Activated T-helper 9 cell treated with anti-CD3 and anti-CD28 coated beads, Interleukin-2, amount 50 U/mL, for 16 hours (primary cell): Measurements from ENCODE around the gene MPG.
"Not testable (repeated sequence)": the region's sequence is repeated elsewhere in the genome, so short reads cannot be mapped to it uniquely, and the experiment has no call there.

Experiments
- DNase-seq: peaks from one replicate; pipeline ENCODE4 v3.0.0-alpha.2; 2020; ENCODE audit warnings: low read depth

Gene MPG

DNA sequence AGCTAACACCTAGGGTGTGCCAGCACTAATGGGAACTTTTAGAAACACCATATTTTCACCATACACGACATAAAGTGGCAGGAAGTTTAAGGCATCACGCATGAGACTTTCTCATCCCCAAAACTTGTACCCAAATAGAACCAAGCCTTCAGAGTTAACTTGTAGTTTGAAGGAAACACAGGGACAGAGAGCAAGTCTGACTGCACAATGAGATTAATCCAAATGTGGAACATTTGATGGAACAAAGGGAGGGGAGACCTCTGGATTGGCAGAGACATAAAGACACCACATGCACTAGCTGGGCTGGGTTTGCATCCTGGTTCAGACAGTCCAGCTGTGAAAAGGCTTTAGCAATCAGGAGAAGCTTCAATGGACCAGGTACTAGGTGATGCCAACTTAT is 36.3 kb downstream of the MPG start:
- DNase-seq = no peak

DNA sequence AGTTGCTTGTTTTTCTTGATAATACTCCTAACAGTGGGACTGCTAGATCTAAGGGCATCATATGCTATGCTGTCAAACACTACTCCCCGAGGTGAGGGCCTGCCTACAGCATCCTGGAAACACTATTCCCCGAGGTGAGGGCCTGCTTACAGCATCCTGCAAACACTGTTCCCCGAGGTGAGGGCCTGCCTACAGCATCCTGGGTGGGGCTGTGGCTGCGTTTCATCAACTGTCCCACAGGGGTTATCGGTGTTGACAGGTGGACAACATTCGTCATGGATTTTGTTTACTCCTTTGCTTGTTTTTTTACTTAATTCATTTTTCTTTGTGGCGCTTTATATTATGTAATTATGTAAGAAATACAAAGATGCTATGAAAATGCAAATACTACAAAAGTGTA is 38.0 kb downstream of the MPG start:
- no peak for DNase-seq

DNA sequence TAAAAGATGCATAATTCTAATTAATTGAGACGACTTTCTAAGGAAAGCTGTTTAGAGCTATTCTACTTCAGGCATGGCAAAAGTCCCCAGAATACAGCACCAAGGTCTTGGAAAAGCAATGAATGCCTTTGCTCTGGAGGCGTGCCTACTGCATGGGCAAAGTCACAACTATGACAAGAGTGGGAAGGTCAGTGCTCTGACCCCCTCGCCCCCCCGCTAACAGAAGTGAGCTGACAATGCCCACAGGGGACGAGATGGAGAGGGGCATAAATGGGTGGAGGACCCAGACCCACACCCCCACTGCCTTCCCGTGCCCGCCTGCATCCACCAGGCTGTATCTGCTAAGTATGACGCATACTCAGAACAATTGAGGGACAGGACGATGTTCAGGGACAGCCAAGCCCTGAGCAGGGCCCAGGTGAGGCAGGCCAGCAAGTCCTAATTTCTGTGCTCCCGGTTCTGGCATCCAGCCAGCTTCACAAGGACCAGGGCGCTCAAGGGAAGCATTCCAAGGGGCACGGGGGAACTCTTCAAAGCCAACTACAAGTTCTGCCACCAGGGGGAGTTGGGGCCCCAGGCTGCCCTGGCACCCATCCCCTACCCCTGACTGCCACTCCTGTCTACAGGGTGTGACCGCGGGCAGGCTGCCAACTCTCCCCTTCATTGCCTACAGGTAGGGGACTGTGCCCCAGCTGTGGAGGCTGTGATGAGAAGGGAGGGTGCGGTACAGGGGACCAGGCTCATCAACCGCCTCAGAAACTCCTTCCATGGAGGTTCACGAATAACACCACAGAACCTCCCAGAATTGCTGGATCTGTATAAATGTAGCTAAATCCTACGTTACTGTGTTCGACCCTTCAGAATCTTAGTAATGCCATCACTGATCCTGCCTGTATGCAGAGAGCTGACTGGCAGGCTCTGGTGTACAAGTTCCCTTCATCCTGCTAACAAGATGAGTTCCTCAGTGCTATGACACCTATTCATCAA is 39.6 kb downstream of the MPG start:
- peak; percentile 34 for DNase-seq

DNA sequence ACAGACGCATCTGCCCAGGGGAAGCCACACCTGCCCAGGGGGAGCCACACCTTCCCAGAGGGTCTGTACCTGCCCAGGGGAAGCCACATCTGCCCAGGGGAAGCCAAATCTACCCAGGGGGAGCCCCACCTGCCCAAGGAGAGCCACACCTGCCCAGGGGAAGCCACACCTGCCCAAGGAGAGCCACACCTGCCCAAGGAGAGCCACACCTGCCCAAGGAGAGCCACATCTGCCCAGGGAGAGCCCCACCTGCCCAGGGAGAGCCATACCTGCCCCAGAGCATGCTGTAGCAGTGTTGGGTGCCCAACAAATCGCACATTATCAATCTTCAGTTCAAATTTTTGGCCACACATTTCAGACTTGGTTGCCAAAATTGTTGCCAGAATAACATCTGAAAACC is 40.8 kb downstream of the MPG start:
- DNase-seq = no peak

DNA sequence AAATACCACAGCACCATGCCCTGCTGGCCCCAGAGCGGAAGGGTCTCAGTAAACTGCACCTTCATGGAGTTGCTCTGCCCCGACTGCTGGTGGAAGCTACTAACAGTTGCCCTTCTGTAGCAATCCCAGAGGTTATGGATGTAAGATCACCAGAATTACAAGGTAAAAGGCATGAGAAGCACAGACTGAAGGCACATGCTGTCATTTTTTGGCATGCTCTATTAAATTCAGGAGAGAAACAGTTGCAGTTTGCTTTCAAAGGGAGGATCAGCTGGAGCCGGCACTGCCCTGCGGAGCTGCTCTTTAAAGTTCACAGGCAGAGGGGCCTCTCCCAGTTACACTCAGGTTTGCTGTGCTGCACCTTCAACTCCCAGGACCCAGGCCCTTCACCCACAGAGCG is 41.3 kb downstream of the MPG start:
- no peak for DNase-seq

DNA sequence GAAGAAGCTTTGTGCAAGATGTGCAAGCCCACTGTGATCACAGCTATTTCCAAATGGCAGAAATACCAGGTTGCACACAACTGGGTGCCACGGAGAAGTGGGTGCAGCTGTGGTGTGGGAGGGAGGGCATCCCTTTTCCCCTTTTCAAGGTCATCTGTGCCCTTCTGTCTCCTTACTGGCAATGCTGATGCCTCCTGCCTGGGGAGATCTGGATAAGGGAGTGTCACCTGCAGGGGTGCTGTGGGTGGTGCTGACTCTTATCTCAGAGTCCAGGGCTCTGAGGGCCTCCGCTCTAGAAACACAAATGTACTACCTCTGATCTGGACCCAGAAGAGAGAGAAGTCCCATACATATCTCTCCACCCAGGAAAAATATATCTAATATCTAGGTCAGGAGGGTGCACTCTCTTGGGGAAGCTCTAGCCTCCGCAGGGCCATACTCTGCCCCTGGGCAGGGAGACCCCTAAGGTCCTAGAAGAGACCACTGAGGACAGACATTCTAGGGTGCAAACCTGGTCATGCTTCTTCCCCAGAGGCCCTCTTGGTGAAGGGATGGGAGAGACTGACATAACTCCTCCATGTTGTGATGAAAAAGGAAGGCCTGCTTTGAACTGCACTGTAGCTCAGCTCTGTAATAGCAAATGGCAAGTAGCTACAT is 41.9 kb downstream of the MPG start:
- DNase-seq = no peak

DNA sequence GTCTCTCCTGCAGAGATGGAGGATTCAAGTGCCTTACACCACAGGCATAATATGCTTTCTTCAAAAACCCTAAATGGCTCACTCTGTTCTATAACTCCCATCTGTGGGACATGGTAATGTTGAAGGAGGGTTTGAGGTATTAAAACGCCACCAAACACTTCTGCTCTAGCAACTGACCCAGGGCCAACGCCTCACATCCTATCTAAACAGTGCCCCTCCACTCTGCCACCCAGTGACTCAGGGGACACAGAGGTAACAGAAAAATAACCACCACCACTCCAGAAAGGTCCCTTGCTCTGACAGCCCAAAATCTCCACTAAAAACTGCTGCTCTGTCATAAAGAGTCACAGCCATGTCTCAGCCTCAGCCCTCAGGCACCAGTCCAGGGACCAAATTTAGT is 42.7 kb downstream of the MPG start:
- DNase-seq = no peak

DNA sequence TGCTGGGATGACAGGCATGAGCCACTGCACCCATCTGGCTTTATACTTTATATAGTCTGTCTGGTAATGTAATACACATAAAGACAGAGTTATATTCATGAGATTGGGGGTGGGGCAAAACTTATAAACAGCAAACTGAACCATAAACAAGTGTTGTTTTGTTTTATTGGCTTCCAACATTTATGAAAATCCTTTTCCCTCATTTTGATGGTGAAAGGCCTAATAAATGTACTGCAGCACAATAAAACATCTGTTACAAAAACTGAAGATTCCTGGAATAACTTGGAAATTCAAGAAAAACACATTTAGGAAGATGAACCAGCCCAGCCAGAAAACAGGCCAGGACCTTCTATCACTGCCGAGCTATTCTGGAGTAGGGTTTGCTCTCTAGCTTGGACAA is 44.3 kb downstream of the MPG start:
- DNase-seq = no peak

DNA sequence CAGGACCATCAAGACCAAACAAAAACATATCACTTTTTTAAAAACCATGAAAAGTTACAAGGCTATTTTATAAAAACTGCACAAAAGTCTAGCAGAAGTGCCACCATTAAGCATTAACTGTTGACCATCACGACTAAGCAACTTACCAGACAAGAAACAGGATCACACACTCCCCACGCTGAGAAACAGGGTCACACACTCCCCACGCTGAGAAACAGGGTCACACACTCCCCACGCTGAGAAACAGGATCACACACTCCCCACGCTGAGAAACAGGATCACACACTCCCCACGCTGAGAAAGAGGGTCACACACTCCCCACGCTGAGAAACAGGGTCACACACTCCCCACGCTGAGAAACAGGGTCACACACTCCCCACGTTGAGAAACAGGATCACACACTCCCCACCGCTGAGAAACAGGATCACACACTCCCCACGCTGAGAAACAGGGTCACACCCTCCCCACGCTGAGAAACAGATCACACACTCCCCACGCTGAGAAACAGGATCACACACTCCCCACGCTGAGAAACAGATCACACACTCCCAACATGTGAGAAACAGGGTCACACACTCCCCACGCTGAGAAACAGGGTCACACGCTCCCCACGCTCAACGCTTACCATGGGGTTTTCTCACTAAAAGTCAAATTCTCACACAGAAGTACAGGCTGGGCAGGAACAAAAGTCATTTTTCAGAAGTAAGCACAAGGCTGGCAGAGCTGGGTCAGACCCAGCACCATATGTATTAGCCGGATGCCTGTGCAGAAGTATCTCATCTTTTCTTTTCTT is 45.7 kb downstream of the MPG start:
- not testable (repeated sequence) for DNase-seq

DNA sequence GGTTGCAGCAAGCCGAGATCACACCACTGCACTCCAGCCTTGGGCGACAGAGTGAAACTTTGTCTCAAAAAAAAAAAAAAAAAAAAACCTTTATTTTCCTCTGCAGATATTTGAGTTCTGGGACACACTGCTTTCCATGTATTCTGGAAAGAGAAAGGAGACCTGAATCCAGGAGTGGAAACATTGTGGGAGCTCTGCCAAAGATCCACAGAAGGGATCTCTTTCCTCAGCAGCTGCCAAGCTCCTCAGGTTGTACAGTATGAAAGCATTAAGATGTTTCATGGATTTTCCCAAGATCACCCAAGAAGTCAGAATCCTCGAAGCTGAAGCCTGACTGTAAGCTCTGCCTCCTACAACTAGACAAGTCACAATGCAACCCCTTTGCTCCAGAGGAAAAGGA is 47.0 kb downstream of the MPG start:
- DNase-seq = no peak

DNA sequence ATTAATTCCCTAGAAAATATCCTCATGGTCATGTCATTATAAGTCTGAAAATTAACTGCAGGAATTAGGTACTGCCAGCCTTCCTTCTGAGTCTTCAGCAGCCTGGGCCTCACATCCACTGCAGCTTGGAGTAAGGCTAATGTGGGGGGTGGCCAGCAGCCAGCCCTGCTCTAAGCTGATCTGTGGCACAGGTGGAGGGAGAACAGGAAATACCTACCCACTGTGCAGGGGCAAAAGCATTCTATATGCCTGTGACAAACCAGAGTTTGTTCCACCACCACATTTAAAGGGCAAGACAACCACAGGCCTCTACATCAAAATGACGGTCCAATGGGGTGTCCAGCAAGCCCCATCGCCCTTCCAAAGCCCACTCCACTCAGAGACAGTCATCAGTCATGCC is 51.0 kb downstream of the MPG start:
- DNase-seq = no peak

DNA sequence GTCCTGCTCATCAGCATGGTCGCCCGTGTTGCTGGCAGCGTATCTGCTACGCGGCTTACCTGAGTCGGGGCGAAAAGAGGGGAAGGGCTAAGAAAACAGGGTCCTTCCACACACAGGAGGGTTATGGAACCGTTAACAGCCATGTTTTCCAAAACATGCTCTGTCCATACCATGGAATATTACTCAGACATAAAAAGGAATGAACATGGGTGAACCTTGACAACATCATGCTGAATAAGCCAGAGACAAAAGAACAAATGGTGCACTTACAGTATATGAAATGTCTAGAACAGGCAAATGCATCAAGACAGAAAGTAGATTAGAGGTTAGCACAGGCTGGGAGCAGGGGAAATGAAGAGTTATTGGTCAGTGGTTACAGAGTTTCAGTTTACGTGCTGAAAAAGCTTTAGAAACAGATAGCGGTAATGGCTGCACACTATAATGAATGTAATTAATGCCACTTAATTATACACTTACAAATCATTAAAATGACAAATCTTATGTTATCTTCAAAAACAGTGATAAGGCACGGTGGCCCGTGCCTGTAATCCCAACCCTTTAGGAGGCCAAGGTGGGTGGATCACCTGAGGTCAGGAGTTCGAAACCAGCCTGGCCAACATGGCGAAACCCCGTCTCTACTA is 52.6 kb downstream of the MPG start:
- DNase-seq = no peak

DNA sequence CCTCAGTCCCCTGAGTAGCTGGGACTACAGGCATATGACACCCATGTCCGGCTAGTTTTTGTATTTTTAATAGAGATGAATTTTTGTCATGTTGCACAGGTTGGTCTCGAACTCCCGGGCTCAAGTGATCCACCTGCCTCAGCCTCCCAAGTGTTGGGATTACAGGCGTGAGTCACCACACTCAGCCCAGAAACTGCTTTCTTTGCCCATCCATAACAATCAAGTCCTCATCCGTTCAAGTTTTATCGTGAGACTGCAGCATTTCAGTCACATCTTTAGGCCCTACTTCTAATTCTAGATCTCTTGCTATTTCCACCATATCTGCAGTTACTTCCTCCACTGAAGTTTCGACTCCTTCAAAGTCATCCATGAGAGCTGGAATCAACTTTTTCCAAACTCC is 54.1 kb downstream of the MPG start:
- DNase-seq = no peak

DNA sequence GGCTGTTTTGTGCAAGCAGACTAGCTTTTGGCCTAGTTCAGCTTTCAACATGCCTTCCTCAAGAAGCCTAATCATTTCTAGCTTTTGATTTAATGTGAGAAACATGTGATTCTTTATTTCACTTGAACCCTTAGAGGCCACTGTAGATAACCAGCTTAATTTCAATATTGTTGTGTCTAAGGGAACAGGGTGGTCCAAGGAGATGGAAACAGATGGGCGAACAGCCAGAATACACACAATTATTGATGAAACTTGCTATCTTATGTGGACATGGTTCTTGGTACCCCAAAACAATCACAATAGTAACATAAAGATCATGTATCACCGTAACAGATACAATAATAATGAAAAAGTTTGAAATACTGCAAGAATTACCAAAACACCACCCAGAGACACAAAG is 55.7 kb downstream of the MPG start:
- no peak for DNase-seq
